Fibroblast of villous mesenchyme (primary cell): ENCODE measurements around the gene GLE1. TPM values are rescaled to one million over a fixed set of nuclear protein-coding genes. Genes with fewer than 3 reads are reported as not detected.

Source experiments
- DNase-seq: peaks from one replicate; pipeline ENCODE4 v3.0.0-alpha.2; 2010; ENCODE audit warnings: low read depth
- H3K4me3 ChIP-seq: 2 replicates; pipeline ENCODE4 v1.5.1; 2011; ENCODE audit warnings: low read depth, mild to moderate bottlenecking, low read length
- total RNA-seq: library from RNA; depleted of rRNA; stranded (reverse); fragments of >200 nt; gene quantifications from 2 replicates; pipeline ENCODE4 v1.2.3, GENCODE V29; 2012
- TF ChIP-seq, protein P1 (sequence below): IDR thresholded peaks from 2 replicates; pipeline ENCODE4 v1.5.1; 2012; ENCODE audit warnings: low read depth, mild to moderate bottlenecking, low read length; ENCODE audit not compliant: insufficient read depth

GLE1 gene
- total RNA-seq, 1 donor = 35.0 TPM

DNA sequence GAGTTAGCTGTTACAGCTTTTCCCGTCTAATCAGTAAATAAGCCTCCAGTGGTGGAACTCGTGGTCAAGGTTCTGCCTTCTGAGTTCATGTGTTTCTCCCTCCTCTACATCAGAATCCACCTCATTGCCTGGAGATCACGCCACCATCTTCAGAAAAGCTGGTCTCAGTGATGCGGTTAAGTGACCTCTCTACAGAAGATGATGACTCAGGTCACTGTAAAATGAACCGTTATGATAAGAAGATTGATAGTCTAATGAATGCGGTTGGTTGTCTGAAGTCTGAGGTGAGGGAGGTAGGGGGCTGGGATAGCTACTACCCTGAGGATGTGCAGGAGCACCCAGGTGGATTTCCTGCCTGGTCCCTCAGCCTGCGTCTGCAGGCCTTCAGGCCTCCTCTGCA, 35.4 kb upstream of the GLE1 start:
- DNase-seq = no peak
- TF ChIP-seq, protein P1, sequence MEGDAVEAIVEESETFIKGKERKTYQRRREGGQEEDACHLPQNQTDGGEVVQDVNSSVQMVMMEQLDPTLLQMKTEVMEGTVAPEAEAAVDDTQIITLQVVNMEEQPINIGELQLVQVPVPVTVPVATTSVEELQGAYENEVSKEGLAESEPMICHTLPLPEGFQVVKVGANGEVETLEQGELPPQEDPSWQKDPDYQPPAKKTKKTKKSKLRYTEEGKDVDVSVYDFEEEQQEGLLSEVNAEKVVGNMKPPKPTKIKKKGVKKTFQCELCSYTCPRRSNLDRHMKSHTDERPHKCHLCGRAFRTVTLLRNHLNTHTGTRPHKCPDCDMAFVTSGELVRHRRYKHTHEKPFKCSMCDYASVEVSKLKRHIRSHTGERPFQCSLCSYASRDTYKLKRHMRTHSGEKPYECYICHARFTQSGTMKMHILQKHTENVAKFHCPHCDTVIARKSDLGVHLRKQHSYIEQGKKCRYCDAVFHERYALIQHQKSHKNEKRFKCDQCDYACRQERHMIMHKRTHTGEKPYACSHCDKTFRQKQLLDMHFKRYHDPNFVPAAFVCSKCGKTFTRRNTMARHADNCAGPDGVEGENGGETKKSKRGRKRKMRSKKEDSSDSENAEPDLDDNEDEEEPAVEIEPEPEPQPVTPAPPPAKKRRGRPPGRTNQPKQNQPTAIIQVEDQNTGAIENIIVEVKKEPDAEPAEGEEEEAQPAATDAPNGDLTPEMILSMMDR = no peak
- no peak overlapping the region for H3K4me3 ChIP-seq

DNA sequence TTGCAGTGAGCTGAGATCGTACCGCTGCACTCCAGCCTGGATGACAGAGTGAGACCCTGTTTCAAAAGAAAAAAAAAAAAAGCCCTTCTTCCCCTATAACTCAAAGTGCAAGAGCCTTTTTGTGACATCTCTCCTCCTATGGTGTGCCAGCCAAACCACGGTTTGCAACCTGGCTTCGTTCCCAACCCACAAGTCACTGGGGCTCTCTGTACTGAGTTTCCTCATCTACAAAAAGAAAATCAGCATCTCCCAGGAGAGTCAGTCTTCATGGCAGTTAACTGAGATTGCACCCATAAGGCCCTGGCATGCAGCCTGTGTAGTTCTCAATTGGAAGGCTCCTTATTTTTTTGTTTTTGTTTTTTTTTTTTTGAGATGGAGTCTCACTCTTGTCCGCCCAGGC, 34.0 kb upstream of the GLE1 start:
- DNase-seq = peak; percentile 43
- TF ChIP-seq, protein P1 = no peak
- no peak overlapping the region for H3K4me3 ChIP-seq

DNA sequence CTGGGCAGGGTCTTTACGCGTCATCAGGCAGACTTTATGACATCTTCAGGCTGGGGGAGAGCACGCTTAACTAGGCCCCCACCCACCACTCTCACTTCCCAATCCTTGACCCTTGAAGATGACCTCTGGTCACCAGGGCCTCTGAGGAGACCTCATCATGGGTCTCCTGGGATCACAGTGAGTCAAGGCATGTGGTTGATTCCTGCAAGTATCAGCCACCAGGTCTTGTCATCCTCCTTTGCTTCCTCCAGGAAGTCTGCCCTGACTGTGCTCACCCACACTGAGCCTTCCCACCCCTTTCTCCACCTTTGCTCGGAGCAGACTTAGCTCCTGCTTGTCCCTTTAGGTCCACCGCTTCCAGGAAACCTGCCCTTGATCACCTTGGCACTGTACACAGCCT, 31.4 kb upstream of the GLE1 start:
- TF ChIP-seq, protein P1 = no peak
- no peak overlapping the region for H3K4me3 ChIP-seq
- DNase-seq = no peak

DNA sequence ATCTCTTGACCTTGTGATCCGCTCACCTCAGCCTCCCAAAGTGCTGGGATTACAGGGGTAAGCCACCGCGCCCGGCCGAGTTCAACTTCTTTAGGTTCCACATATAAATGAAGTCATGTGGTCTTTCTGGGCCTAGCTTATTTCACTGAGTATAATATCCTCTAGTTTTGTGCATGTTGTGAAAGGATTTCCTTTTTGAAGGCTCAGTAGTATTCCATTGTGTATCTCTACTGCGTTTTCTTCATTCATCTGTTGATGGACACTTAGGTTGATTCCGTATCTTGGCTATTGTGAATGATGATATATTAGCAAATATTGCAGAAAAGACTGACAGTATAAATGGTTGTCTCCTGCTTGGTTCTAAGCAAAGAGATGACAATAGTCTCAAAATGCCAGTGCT, 28.7 kb upstream of the GLE1 start:
- no peak overlapping the region for H3K4me3 ChIP-seq
- no peak for DNase-seq
- TF ChIP-seq, protein P1 = no peak

DNA sequence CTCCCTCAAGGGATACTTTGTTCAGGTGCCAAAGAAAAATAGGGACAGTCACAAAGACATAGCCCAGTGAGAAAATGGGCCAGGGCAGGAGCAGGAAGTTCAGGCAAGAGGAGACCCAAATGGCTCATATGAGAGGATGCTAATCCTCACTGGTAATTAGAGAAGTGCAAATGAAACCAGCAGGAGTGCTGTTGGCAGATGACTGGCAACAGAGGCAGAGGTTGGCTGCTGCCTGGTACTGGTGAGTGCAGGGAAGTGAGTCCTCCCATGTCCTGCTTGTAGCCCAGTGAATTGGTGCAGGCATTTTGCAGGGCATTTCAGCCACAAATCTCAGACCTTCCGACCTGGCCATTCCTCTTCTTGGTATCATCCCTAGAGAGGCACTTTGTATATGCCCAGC, 25.3 kb upstream of the GLE1 start:
- TF ChIP-seq, protein P1 = no peak
- H3K4me3 ChIP-seq = no peak overlapping the region
- DNase-seq = no peak

DNA sequence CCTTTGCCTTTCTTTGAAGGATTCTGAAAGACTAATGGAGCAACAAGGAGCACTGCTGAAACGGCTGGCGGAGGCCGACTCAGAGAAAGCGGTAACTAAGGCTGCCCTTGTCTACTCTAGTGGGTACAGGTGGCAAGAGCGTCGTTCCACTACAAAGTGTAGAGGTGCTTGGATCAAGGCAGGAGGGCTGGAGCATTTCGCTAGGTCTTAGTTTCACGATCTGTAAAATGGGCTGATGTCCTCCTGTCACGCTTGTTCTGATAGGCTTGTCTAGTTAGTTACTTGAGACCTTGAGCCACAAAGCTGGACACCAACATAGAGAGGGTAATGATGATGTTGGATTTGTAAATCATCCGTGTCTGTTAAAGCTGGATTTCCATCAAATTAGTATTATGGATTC, 23.0 kb upstream of the GLE1 start:
- TF ChIP-seq, protein P1 = no peak
- H3K4me3 ChIP-seq = no peak overlapping the region
- no peak for DNase-seq

DNA sequence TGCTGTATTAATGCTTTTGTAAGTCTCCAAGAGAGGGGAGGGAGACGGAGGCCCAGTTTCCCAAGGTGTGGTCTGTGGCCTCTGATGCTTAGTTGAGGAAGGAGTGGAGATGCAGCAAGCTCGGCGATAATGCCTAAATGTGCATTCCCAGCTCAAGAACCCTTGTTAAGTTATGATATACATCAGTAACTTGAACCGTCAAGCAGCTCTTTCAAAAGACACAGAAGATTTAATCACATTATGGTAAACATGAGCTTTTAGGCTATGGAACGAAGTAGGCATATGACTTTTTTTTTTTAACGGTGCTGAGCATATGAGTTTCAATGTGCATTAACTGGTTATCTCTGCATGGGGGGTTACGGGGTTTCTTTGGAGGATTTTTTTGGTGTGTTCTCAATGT, 22.3 kb upstream of the GLE1 start:
- TF ChIP-seq, protein P1 = no peak
- DNase-seq = no peak
- no peak overlapping the region for H3K4me3 ChIP-seq
